OCI-LY1 (cell line): ENCODE measurements around the gene SH3BP5.

Source experiments
- H2AFZ ChIP-seq: fragments of 200-600 bp; sonication (generic), shearing (Covaris generic); 2 replicates; pipeline ENCODE4 v1.6.0; 2014; ENCODE audit warnings: antibody characterized with exemption, mild to moderate bottlenecking, low read length
- H3F3A ChIP-seq: fragments of 200-600 bp; sonication (generic), shearing (Covaris generic); 2 replicates; pipeline ENCODE4 v1.6.0; 2014; ENCODE audit warnings: mild to moderate bottlenecking, antibody characterized with exemption, low read length, moderate library complexity; ENCODE audit not compliant: insufficient read depth
- H3K27ac ChIP-seq: fragments of 200-600 bp; sonication (generic); 2 replicates; pipeline ENCODE4 v1.5.1; 2014; ENCODE audit warnings: low read length, mixed run types, mild to moderate bottlenecking, low read depth; ENCODE audit not compliant: poor library complexity, severe bottlenecking
- H3K27me3 ChIP-seq: fragments of 200-600 bp; sonication (generic); 2 replicates; pipeline ENCODE4 v1.6.0; 2014; ENCODE audit warnings: antibody characterized with exemption, mild to moderate bottlenecking, low read length, moderate library complexity; ENCODE audit not compliant: insufficient read depth
- H3K36me3 ChIP-seq: fragments of 200-600 bp; sonication (generic); 2 replicates; pipeline ENCODE4 v1.6.1; 2014; ENCODE audit warnings: mild to moderate bottlenecking, antibody characterized with exemption, low read length, moderate library complexity, mixed read lengths; ENCODE audit not compliant: insufficient read depth
- H3K4me1 ChIP-seq: fragments of 200-600 bp; sonication (generic); 2 replicates; pipeline ENCODE4 v1.5.1; 2014; ENCODE audit warnings: mild to moderate bottlenecking, low read length, moderate library complexity; ENCODE audit not compliant: insufficient read depth, severe bottlenecking
- H3K4me2 ChIP-seq: fragments of 200-600 bp; sonication (generic), shearing (Covaris generic); 2 replicates; pipeline ENCODE4 v1.6.1; 2014; ENCODE audit warnings: low read length
- H3K4me3 ChIP-seq: fragments of 200-600 bp; sonication (generic); 2 replicates; pipeline ENCODE4 v1.5.1; 2014; ENCODE audit warnings: low read length, low read depth, mild to moderate bottlenecking, mixed read lengths; ENCODE audit not compliant: poor library complexity, severe bottlenecking
- H3K79me2 ChIP-seq: fragments of 200-600 bp; shearing (Covaris generic); 2 replicates; pipeline ENCODE4 v1.6.1; 2016; ENCODE audit warnings: mixed run types, low read length, mixed read lengths; ENCODE audit not compliant: insufficient read depth
- H3K9ac ChIP-seq: fragments of 200-600 bp; sonication (generic), shearing (Covaris generic); 2 replicates; pipeline ENCODE4 v1.6.1; 2014; ENCODE audit warnings: mild to moderate bottlenecking, low read length, mixed read lengths
- H3K9me2 ChIP-seq: fragments of 200-600 bp; sonication (generic), shearing (Covaris generic); 2 replicates; pipeline ENCODE4 v1.6.1; 2014; ENCODE audit warnings: low read depth, mild to moderate bottlenecking, low read length, mixed read lengths
- H3K9me3 ChIP-seq: fragments of 200-600 bp; shearing (Covaris generic); 2 replicates; pipeline ENCODE4 v1.6.1; 2014; ENCODE audit warnings: low read length, mixed read lengths
- H4K20me1 ChIP-seq: fragments of 200-600 bp; sonication (generic), shearing (Covaris generic); 2 replicates; pipeline ENCODE4 v1.6.0; 2016; ENCODE audit warnings: mild to moderate bottlenecking, low read length; ENCODE audit not compliant: insufficient read depth
- CTCF ChIP-seq: fragments of 200-600 bp; sonication (generic), shearing (Covaris generic); IDR thresholded peaks from 2 replicates; pipeline ENCODE4 v1.5.1; 2017; ENCODE audit warnings: mild to moderate bottlenecking, antibody characterized with exemption, low read length, moderate library complexity, mixed read lengths
- EZH2 ChIP-seq: fragments of 200-600 bp; sonication (generic), shearing (Covaris generic); IDR thresholded peaks from 2 replicates; pipeline ENCODE4 v1.8.0; 2017; ENCODE audit warnings: borderline replicate concordance, mixed run types, mild to moderate bottlenecking, antibody characterized with exemption, low read length, moderate library complexity, mixed read lengths

The SH3BP5 gene

GRCh38 chr3:15333099-15333955 lies 941 bp upstream of the SH3BP5 start:
- no peaks in the 10 kb centered on the region for H3K36me3 ChIP-seq
- no peaks in the 10 kb centered on the region for H3K9me2 ChIP-seq
- H3K9ac ChIP-seq = peak overlapping the region; percentile 51; the same call in 1 of the 2 replicates
- H3K27ac ChIP-seq = no peak overlapping the region
- peaks cover 26% of the 10 kb centered on the region for H3K4me1 ChIP-seq
- H3K4me3 ChIP-seq = peak overlapping the region; percentile 77
- H4K20me1 ChIP-seq = no peaks in the 10 kb centered on the region
- H2AFZ ChIP-seq = peak overlapping the region; percentile 21; the same call in 1 of the 2 replicates
- no peaks in the 10 kb centered on the region for H3K79me2 ChIP-seq
- no peaks in the 10 kb centered on the region for H3F3A ChIP-seq
- TF ChIP-seq EZH2 (no peak), CTCF (no peak)
- no peaks in the 10 kb centered on the region for H3K9me3 ChIP-seq
- no peaks in the 10 kb centered on the region for H3K27me3 ChIP-seq
- H3K4me2 ChIP-seq = peak overlapping the region; percentile 96

- Histone ChIP-seq H3K4me3 (peak overlapping the region; percentile 77), H3K4me1 (peaks cover 31% of the 10 kb centered on the region), H3K27me3 (no peaks in the 10 kb centered on the region), H3K9ac (peak overlapping the region; percentile 51), H2AFZ (no peak overlapping the region), H3K9me2 (no peaks in the 10 kb centered on the region), H3K79me2 (no peaks in the 10 kb centered on the region), H3F3A (no peaks in the 10 kb centered on the region), H4K20me1 (no peaks in the 10 kb centered on the region), H3K4me2 (peak overlapping the region; percentile 96), H3K27ac (no peak overlapping the region), H3K9me3 (no peaks in the 10 kb centered on the region), H3K36me3 (no peaks in the 10 kb centered on the region)
- no peak for TF ChIP-seq CTCF
- no peak for TF ChIP-seq EZH2
Measured at GRCh38 chr3:15331606-15332404, 581 bp downstream of the SH3BP5 start.

- peak overlapping the region; percentile 77 for H3K4me3 ChIP-seq
- peak overlapping the region; percentile 96 for H3K4me2 ChIP-seq
- no peaks in the 10 kb centered on the region for H3K36me3 ChIP-seq
- H3K9ac ChIP-seq = peak overlapping the region; percentile 51; the same call in 1 of the 2 replicates
- H3K9me2 ChIP-seq = no peaks in the 10 kb centered on the region
- no peaks in the 10 kb centered on the region for H3K27me3 ChIP-seq
- H3F3A ChIP-seq = no peaks in the 10 kb centered on the region
- no peaks in the 10 kb centered on the region for H4K20me1 ChIP-seq
- H3K79me2 ChIP-seq = no peaks in the 10 kb centered on the region
- H3K27ac ChIP-seq = no peak overlapping the region
- TF ChIP-seq EZH2 = no peak
- no peak for TF ChIP-seq CTCF
- peaks cover 31% of the 10 kb centered on the region for H3K4me1 ChIP-seq
- no peaks in the 10 kb centered on the region for H3K9me3 ChIP-seq
- H2AFZ ChIP-seq = no peak overlapping the region
Measured at GRCh38 chr3:15331072-15331605, 1.2 kb downstream of the SH3BP5 start.
